BJ (cell line): ENCODE measurements around the gene RFX2. TPM values are rescaled to one million over a fixed set of nuclear protein-coding genes. Genes with fewer than 3 reads are reported as not detected.

Source experiments
- CTCF ChIA-PET: fragments of 350-600 bp; formaldehyde crosslinking; extraction: SDS; loops from one replicate; lab custom pipeline; 2021; ENCODE audit warnings: antibody characterized with exemption, inconsistent platforms; lab: Yijun Ruan, JAX
- POLR2A ChIA-PET: fragments of 300-600 bp; sonication (Branson Sonifier 250); formaldehyde crosslinking; extraction: SDS; loops from one replicate; lab custom pipeline; 2021; ENCODE audit warnings: antibody characterized with exemption; lab: Charles Lee
- DNase-seq: peaks from one replicate; pipeline ENCODE4 v3.0.0-alpha.2; 2011; ENCODE audit warnings: low read depth
- H3K27me3 ChIP-seq: 2 replicates; pipeline ENCODE4 v1.6.0; 2011; ENCODE audit warnings: low read length; ENCODE audit not compliant: control insufficient read depth, insufficient read depth
- H3K36me3 ChIP-seq: 2 replicates; pipeline ENCODE4 v1.5.1; 2011; ENCODE audit warnings: low read length; ENCODE audit not compliant: control insufficient read depth, insufficient read depth
- H3K4me3 ChIP-seq: 2 replicates; pipeline ENCODE4 v1.5.1; 2011; ENCODE audit warnings: low read depth, mild to moderate bottlenecking, control low read depth, low read length
- CTCF ChIP-seq: IDR thresholded peaks from 2 replicates; pipeline ENCODE4 v1.5.1; 2011; ENCODE audit warnings: low read depth, mild to moderate bottlenecking, control low read depth, inconsistent platforms, low read length, moderate library complexity; ENCODE audit not compliant: insufficient read depth
- polyA plus RNA-seq: library from polyadenylated mRNA; depleted of rRNA; stranded (reverse); fragments of >200 nt; gene quantifications from 2 replicates; pipeline ENCODE4 v1.2.3, GENCODE V29; 2011

The RFX2 gene
- polyA plus RNA-seq, 1 experiment, result 5.7 TPM

GRCh38 chr19:6084821-6085220, 25.5 kb downstream of the RFX2 start:
- no peak overlapping the region for H3K4me3 ChIP-seq
- no peaks in the 10 kb centered on the region for H3K27me3 ChIP-seq
- ChIA-PET CTCF (no interaction called here), POLR2A (no interaction called here)
- no peak for DNase-seq
- no peaks in the 10 kb centered on the region for H3K36me3 ChIP-seq
- no peak for TF ChIP-seq CTCF

- H3K36me3 ChIP-seq, result no peaks in the 10 kb centered on the region
- no peak for DNase-seq
- no peak for TF ChIP-seq CTCF
- H3K4me3 ChIP-seq, result no peak overlapping the region
- ChIA-PET CTCF (interaction anchor here (1.0 kb wide), 1 partner anchor 32 kb away, joined by 3 read pairs; no protein-coding TSS in a partner anchor), POLR2A (no interaction called here)
- H3K27me3 ChIP-seq, result no peaks in the 10 kb centered on the region
Observed at GRCh38 chr19:6079107-6079506, 31.2 kb downstream of the RFX2 start.

GRCh38 chr19:6078068-6078467, 32.2 kb downstream of the RFX2 start:
- DNase-seq, result no peak
- TF ChIP-seq CTCF, result no peak
- no peak overlapping the region for H3K4me3 ChIP-seq
- POLR2A ChIA-PET, result no interaction called here
- CTCF ChIA-PET, result interaction anchor here (0.8 to 1.0 kb wide), 2 partner anchors 24 to 33 kb away, joined by 3 read pairs; no protein-coding TSS in a partner anchor
- H3K27me3 ChIP-seq, result no peaks in the 10 kb centered on the region
- no peaks in the 10 kb centered on the region for H3K36me3 ChIP-seq

- POLR2A ChIA-PET, result no interaction called here
- H3K36me3 ChIP-seq, result no peaks in the 10 kb centered on the region
- peak; percentile 92 for DNase-seq
- H3K4me3 ChIP-seq, result peak overlapping the region; percentile 7; the same call in 1 of the 2 replicates
- CTCF ChIA-PET, result interaction anchor here (0.7 to 1.8 kb wide), 8 partner anchors 10 to 142 kb away, joined by 3 to 4 read pairs (median 3); no protein-coding TSS in a partner anchor
- TF ChIP-seq CTCF, result no peak
- no peaks in the 10 kb centered on the region for H3K27me3 ChIP-seq
Observed at GRCh38 chr19:6076675-6077463, 33.4 kb downstream of the RFX2 start.

GRCh38 chr19:6076291-6076665, 34.0 kb downstream of the RFX2 start:
- POLR2A ChIA-PET, result no interaction called here
- no peak for TF ChIP-seq CTCF
- CTCF ChIA-PET, result interaction anchor here (0.8 to 2.1 kb wide), 9 partner anchors 16 to 142 kb away, joined by 3 to 5 read pairs (median 3); no protein-coding TSS in a partner anchor
- Histone ChIP-seq H3K36me3 (no peaks in the 10 kb centered on the region), H3K27me3 (no peaks in the 10 kb centered on the region), H3K4me3 (peak overlapping the region; percentile 7; the same call in 1 of the 2 replicates)
- no peak for DNase-seq
